C4-2B (cell line): ENCODE data around the gene COMMD4.
"Not testable (repeated sequence)": the region's sequence is repeated elsewhere in the genome, so short reads cannot be mapped to it uniquely, and the experiment has no call there.

ENCODE experiments used
- H3K27ac ChIP-seq: fragments of 450-650 bp; 2 replicates; pipeline ENCODE4 v1.5.1; 2017
- CTCF ChIP-seq: fragments of 450-650 bp; conservative IDR thresholded peaks from 2 replicates; pipeline ENCODE4 v1.5.1; 2017; ENCODE audit warnings: mild to moderate bottlenecking
- ZFX ChIP-seq: fragments of 450-650 bp; IDR thresholded peaks from 2 replicates; pipeline ENCODE4 v1.6.1; 2017

The COMMD4 gene

DNA sequence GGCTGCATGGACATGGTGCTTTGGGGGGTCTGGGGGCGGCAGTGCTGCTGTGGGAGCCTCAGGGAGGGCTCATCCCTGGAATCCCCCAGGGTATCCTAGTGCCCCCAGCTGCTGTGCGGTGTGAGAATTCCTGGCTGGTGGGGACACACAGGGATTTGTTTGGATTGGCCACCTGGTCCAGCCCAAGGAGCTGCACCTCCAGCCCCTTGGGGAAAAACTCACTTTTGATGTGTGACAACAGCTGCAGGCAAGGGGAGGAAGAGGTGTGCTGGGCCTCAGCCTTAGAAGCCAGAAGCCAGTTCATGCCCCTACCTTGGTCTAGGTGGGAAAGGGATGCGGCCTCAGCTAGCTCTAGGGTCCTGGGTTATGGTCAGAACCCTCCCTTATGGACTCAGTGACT lies 8.4 kb upstream of the COMMD4 start:
- TF ChIP-seq ZFX: no peak
- TF ChIP-seq CTCF: no peak
- H3K27ac ChIP-seq: no peak overlapping the region

DNA sequence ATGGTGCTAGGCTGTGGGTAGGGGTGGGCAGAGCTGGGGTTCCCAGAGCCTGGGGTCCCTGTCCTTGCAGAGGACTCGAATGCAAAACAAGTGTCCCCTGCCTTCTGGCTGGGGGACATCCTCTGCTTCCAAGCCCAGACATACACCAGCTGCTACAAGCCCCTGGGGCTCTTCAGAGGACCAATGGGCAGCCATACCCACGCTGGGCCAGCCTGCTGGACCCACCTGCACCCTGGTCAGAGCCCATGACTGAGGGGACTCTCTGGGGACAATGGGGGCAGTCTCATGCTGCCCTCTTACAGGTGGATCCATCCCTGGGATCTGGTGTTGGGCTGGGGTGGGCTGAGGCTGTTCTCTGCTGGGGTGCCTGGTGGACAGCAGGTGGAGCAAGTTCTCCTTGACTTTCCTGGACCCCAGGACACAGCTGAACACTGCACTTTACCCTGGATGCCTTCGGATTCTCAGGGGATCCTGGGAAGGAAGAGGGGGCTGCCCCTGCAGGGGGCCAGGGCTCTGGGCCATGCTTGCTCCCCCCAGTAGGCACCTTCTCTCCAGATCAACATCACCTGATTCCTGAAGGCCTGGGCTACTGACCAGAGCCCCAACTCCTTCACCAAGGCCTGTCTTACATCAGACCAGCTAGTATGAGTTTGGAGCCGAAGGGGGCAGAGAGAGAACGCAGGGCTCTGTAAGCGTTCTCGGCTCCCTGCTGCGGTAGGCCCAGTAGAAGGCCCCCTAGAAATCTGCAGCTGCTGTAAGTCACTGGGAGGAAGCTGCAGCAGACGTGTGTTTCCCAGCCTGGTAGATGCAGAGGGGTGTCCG lies 7.2 kb upstream of the COMMD4 start:
- H3K27ac ChIP-seq: no peak overlapping the region
- no peak for TF ChIP-seq ZFX
- no peak for TF ChIP-seq CTCF

DNA sequence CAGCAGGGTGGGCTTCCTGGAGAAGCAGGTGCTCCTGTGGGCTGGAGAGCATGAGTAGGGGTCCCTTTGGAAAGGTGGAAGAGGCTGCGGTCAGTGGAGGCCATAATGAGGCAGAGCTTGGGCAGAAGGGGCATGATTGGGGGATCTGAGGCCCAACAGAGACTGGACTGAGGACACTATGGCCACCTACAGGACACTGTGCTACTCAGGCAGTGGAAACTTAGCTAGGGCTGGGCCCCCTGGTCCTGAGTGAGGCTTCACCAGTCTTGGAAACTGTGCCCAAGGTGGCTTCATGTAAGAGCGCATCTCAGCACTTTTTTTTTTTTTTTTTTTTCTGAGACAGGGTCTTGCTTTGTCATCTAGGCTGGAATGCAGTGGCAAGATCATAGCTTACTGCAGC lies 6.3 kb upstream of the COMMD4 start:
- no peak overlapping the region for H3K27ac ChIP-seq
- TF ChIP-seq CTCF (no peak), ZFX (no peak)

DNA sequence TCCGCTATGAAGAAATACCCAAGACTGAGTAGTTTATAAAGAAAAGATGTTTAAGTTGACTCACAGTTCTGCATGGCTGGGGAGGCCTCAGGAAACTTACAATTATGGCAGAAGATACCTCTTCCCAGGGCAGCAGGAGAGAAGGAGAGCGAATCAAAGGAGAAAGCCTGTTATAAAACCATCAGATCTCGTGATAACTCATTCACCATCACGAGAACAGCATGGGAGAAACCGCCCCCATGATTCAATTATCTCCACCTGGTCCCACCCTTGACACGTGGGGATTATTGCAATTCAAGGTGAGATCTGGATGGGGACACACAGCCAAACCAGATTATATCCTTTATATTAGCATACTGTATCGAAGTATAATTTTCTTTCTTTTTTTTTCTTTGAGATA lies 3.8 kb upstream of the COMMD4 start:
- not testable (repeated sequence) for H3K27ac ChIP-seq

DNA sequence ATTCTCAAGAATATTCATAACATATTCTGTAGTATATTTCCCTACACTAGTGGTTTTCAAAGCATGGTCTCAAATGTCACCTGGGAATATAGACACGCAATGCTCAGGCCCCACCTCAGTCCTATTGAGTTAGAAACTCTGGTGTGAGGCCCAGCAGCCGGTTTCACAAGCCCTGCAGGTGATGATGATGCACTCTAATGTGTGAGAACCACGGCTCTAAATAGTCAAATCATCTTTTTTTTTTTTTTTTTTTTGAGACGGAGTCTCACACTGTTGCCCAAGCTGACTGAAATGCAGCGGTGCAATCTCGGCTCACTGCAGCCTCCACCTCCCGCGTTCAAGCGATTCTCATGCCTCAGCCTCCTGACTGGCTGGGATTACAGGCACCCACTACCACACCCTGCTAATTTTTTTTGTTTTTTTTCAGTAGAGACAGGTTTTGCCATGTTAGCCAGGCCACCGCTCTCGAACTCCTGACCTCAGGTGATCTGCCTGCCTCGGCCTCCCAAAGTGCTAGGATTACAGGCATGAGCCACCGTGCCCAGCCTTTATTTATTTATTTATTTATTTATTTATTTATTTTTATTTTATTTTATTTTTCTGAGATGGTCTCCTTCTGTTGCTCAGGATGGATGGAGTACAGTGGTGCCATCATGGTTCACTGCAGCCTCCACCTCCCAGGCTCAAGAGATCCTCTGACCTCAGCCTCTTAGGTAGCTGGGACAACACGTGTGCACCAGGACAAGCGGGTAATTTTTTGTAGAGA lies 2.0 kb upstream of the COMMD4 start:
- H3K27ac ChIP-seq: not testable (repeated sequence)

DNA sequence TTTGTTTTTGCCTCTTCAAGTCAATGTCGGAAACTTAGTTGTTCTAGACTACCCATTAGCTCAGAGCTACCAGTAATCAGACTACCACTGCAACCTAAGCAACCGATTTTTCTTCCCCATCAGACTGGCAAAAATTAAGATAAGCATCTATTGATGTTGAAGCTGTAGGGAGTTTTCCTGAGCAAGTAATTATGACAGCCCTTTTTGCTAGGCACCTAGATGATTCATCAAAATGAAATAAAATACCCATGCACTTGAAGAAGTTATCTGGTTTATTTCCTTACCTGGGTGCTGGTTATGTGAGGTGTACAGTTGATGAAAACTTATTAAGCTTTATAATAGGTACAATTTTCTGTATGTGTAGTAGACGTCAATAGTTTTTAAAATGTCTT lies 554 bp upstream of the COMMD4 start:
- peak overlapping the region; percentile 76 for H3K27ac ChIP-seq
- TF ChIP-seq CTCF (no peak), ZFX (no peak)

DNA sequence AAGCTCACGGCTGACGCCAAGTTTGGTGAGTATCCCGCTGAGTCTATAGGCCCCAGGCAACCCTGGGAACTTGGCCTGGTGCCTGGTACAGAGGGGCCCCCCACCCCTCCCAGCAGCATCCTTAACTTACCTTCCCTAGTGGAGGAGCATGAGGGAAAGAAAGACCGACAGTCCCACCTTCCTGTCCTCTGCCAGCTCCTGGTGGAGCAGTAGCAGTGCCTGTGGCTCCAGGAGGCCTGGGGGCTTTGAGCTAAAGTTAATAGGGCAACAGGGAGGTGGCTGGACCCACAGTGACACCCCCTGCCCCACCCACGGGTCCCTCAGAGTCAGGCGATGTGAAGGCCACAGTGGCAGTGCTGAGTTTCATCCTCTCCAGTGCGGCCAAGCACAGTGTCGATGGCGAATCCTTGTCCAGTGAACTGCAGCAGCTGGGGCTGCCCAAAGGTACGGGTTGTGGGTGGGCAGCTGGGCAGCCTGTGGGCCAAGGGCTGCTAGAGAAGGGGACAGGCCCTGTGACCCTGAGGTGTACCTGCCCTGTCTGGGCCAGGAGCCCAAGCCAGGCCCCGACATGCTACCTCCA lies 2.9 kb downstream of the COMMD4 start:
- TF ChIP-seq CTCF: no peak
- TF ChIP-seq ZFX: no peak
- H3K27ac ChIP-seq: no peak overlapping the region

- H3K27ac ChIP-seq: no peak overlapping the region
- TF ChIP-seq CTCF: no peak
- no peak for TF ChIP-seq ZFX
Measured at GRCh38 chr15:75339531-75340240, 3.8 kb downstream of the COMMD4 start.
